AG04449 (cell line): ENCODE data around the gene EMC7.
A peak's percentile ranks its signal among the peaks of the same experiment; 100 is the strongest.

Experiments used
- CTCF ChIA-PET: fragments of 350-600 bp; formaldehyde crosslinking; extraction: SDS; loops from one replicate; lab custom pipeline; 2021; ENCODE audit warnings: antibody characterized with exemption; lab: Yijun Ruan, JAX
- POLR2A ChIA-PET: fragments of 400-600, 350-600 bp; formaldehyde crosslinking; extraction: SDS; loops from one replicate; lab custom pipeline; 2020; ENCODE audit warnings: antibody characterized with exemption, inconsistent platforms; lab: Yijun Ruan, JAX
- DNase-seq: peaks from one replicate; pipeline ENCODE4 v3.0.0-alpha.2; 2010; ENCODE audit warnings: low read depth, low spot score
- H3K4me3 ChIP-seq: 2 replicates; pipeline ENCODE4 v1.5.1; 2011; ENCODE audit warnings: low read depth, mild to moderate bottlenecking, control low read depth, low read length
- TF ChIP-seq, protein P1 (sequence below): IDR thresholded peaks from one replicate; pipeline ENCODE4 v1.5.1; 2011; ENCODE audit warnings: mild to moderate bottlenecking, moderate library complexity, low read length, control low read depth, inconsistent platforms; ENCODE audit not compliant: insufficient read depth; ENCODE audit errors: missing control alignments

Gene EMC7

DNA sequence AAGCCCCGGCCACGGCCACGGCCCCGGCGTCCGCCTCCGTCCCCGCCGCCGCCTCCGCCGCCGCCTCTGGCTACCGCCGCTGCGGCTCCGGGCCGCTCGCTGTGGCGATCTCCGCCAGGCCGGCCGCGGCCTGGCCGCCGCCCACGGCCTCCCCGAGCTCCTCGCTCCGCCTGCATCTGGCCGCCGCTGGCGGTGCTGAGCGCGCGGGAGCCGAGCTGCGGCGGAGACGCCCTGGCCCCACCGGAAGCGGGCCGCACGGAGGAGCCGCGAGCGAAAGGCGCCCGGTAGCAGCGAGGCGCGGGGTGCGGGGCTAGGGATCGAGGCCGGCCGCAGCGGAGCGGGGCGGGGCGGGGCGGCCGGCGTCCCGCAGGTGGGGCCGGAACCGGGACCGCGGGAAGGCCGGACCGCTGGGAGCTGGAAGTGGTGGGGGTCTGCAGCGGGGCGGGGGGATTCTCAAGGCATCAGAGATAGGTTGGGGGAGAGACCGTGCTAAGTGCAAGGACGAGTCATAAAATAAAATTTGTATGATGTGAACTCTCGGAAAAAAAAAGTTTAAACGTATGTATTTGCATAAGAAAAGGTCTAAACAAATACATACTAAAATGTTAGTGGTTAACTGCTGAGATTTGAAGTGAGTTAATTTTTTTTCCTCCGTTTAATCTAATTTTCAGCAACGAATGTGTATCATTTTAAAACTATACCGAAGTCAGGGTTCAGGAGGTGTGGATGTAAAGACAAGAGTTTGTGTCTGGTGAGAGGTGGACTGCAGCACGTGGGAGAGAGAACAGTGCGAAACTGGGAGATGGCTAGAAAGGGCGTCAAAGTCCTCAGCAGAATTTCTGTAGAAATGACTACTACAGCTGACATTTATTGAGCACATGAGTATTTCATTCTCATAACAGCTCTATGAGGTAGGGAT, 62.5 kb downstream of the EMC7 start, which contains the start of gene AVEN:
Gene AVEN, minus strand, starts transcription at position 334 of the 919 bp plus-strand sequence. Its CDS starts 158 bp downstream, at position 176.
- DNase-seq: no peak
- ChIA-PET POLR2A (interaction anchor here (1.0 to 1.3 kb wide), 2 partner anchors 8 to 9 kb away, joined by 4 read pairs; no protein-coding TSS in a partner anchor), CTCF (interaction anchor here (1.3 kb wide), 1 partner anchor 8 kb away, joined by 4 read pairs; no protein-coding TSS in a partner anchor)
- TF ChIP-seq, protein P1, sequence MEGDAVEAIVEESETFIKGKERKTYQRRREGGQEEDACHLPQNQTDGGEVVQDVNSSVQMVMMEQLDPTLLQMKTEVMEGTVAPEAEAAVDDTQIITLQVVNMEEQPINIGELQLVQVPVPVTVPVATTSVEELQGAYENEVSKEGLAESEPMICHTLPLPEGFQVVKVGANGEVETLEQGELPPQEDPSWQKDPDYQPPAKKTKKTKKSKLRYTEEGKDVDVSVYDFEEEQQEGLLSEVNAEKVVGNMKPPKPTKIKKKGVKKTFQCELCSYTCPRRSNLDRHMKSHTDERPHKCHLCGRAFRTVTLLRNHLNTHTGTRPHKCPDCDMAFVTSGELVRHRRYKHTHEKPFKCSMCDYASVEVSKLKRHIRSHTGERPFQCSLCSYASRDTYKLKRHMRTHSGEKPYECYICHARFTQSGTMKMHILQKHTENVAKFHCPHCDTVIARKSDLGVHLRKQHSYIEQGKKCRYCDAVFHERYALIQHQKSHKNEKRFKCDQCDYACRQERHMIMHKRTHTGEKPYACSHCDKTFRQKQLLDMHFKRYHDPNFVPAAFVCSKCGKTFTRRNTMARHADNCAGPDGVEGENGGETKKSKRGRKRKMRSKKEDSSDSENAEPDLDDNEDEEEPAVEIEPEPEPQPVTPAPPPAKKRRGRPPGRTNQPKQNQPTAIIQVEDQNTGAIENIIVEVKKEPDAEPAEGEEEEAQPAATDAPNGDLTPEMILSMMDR: no peak
- peak within 1 kb of the TSS; percentile 94 for H3K4me3 ChIP-seq

DNA sequence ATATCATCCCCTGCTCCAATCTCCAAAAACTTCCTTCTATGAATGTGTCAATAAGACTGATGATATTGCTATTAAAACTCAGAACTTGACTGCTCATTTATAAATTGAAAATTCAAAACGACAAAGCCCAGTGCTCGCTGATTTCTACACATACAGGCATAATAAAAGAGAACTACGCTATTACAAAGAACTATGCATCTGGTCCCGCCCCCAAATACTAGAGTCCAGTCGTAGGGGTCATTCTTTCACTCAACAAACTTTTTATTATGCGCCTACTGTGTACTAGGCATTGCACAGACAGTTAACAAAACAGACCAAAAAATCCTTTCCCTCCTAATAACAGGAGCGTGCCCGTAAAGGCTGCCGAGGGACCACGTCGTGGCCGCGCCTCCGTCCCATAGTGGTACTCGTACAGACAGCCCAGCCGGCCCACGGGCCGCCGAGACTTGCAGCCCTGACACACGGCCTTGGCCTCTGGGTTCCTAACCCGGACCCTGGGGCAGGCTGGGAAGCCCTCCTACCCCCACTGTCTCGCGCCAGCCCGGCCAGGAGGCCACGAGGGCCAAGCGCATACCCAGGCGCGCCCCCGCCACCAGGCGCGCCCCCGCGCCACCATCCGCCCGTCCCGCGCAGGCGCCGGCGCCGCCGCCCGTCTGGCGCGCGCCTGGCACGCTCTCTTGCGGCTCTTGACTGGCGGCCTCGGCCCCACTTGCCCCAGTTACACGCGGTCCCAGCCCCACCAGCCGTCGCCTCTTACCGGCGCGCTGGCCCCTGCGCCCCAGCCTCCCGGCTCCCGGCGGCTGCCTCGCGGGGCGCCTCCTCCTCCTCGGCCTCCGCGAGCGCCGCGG, 63.4 kb downstream of the EMC7 start:
- peak overlapping the region; percentile 94 for H3K4me3 ChIP-seq
- no peak for DNase-seq
- CTCF ChIA-PET: interaction anchor here (1.3 kb wide), 2 partner anchors 9 to 300 kb away, joined by 4 read pairs; no protein-coding TSS in a partner anchor
- POLR2A ChIA-PET: interaction anchor here (1.0 to 1.3 kb wide), 2 partner anchors 9 to 10 kb away, joined by 4 read pairs; no protein-coding TSS in a partner anchor
- TF ChIP-seq, protein P1: no peak
